Panc1 (cell line): Measurements from ENCODE around the gene THAP12. TPM values are rescaled to one million over a fixed set of nuclear protein-coding genes. Genes with fewer than 3 reads are reported as not detected.

Experiments used
- ATAC-seq: fragments of 200-7000 bp; cut with Tn5 transposase; 2 replicates; pipeline ENCODE4 v1.9.1; 2020; ENCODE audit warnings: mild to moderate bottlenecking, moderate library complexity
- BruUV-seq: library from RNA; stranded (reverse); fragments of 400-500 nt; replicated peaks from 2 replicates; lab custom pipeline; 2021; lab: Mats Ljungman, UMichigan
- CTCF ChIA-PET: fragments of 300-600 bp; sonication (Branson Sonifier 250); formaldehyde crosslinking; loops from one replicate; lab custom pipeline; 2022; ENCODE audit warnings: antibody characterized with exemption; lab: Charles Lee
- POLR2A ChIA-PET: fragments of 300-600 bp; sonication (Branson Sonifier 250); formaldehyde crosslinking; loops from one replicate; lab custom pipeline; 2022; ENCODE audit warnings: antibody characterized with exemption; lab: Charles Lee
- DNase-seq: peaks from one replicate; pipeline ENCODE4 v3.0.0-alpha.2; 2010; ENCODE audit warnings: low read depth, low spot score
- H3K27ac ChIP-seq: 2 replicates; pipeline ENCODE4 v1.5.1; 2011; ENCODE audit warnings: mild to moderate bottlenecking, low read length, inconsistent platforms
- H3K27me3 ChIP-seq: fragments of 200-500 bp; sonication (Bioruptor generic); 2 replicates; pipeline ENCODE4 v1.6.0; 2014; ENCODE audit warnings: low read length, inconsistent platforms; ENCODE audit not compliant: control insufficient read depth, insufficient read depth
- H3K36me3 ChIP-seq: fragments of 200-500 bp; sonication (Bioruptor generic); 2 replicates; pipeline ENCODE4 v1.5.1; 2014; ENCODE audit warnings: inconsistent platforms, mild to moderate bottlenecking, low read length, moderate library complexity; ENCODE audit not compliant: control insufficient read depth, insufficient read depth
- H3K4me1 ChIP-seq: 2 replicates; pipeline ENCODE4 v1.5.1; 2011; ENCODE audit warnings: inconsistent platforms, mild to moderate bottlenecking, low read length, moderate library complexity; ENCODE audit not compliant: control insufficient read depth, insufficient read depth
- H3K4me3 ChIP-seq, 2 experiments: 2 replicates each; pipeline ENCODE4 v1.5.1; 2011 to 2012; ENCODE audit warnings: low read depth in 2 of 2, low read length in 2 of 2, mild to moderate bottlenecking in 2 of 2, inconsistent platforms in 1 of 2, moderate library complexity in 1 of 2
- H3K9me3 ChIP-seq: fragments of 200-500 bp; sonication (Bioruptor generic); 2 replicates; pipeline ENCODE4 v1.5.1; 2014; ENCODE audit warnings: low read depth, mild to moderate bottlenecking, inconsistent platforms, low read length, moderate library complexity; ENCODE audit not compliant: control insufficient read depth, insufficient read depth
- CTCF ChIP-seq: fragments of 450-650 bp; IDR thresholded peaks from 2 replicates; pipeline ENCODE4 v1.5.1; 2017; ENCODE audit warnings: mild to moderate bottlenecking
- POLR2AphosphoS5 ChIP-seq: IDR thresholded peaks from 2 replicates; pipeline ENCODE4 v1.6.1; 2012; ENCODE audit warnings: mild to moderate bottlenecking, low read depth, low read length, moderate library complexity
- REST ChIP-seq, 2 experiments: IDR thresholded peaks; 2 replicates each; pipeline ENCODE4 v1.6.1; 2011 to 2012; ENCODE audit warnings: low read depth in 2 of 2, control low read depth in 1 of 2, low read length in 1 of 2, mild to moderate bottlenecking in 1 of 2, moderate library complexity in 1 of 2; ENCODE audit not compliant: insufficient read depth in 1 of 2
- SIN3A ChIP-seq: IDR thresholded peaks from 2 replicates; pipeline ENCODE4 v1.6.1; 2012; ENCODE audit warnings: low read depth, mild to moderate bottlenecking, low read length, moderate library complexity, borderline replicate concordance; ENCODE audit not compliant: insufficient read depth
- TCF7L2 ChIP-seq: IDR thresholded peaks from 2 replicates; pipeline ENCODE4 v1.6.1; 2011; ENCODE audit warnings: mild to moderate bottlenecking, low read depth, low read length, inconsistent platforms
- in situ Hi-C: cut with HindIII; loops from 2 replicates; pipeline ENCODE4 v1.10.0; 2016; ENCODE audit warnings: low sequenced_read_pairs, low pct_unique_long_range_greater_than_20kb
- intact Hi-C: fragments of 100-400 bp; cut with micrococcal nuclease; formaldehyde crosslinking; loops from one replicate; pipeline ENCODE4 v1.10.0; 2022; ENCODE audit not compliant: unreplicated experiment
- total RNA-seq: library from RNA; stranded (reverse); gene quantifications from one replicate; pipeline ENCODE4 v1.2.1, GENCODE V29; 2021; ENCODE audit not compliant: unreplicated experiment

Gene THAP12
- total RNA-seq, 1 experiment from 2014 or later: 57.3 TPM

GRCh38 chr11:76391811-76392475 is 11.0 kb upstream of the THAP12 start:
- Histone ChIP-seq H3K4me3 (no peak overlapping the region), H3K4me1 (no peaks in the 10 kb centered on the region), H3K27ac (no peak overlapping the region), H3K9me3 (no peaks in the 10 kb centered on the region), H3K36me3 (no peaks in the 10 kb centered on the region), H3K27me3 (no peaks in the 10 kb centered on the region)
- intact Hi-C loops (no loop called here), in situ Hi-C loops (no loop called here)
- ChIA-PET CTCF (no interaction called here), POLR2A (no interaction called here)
- ATAC-seq (no peak), DNase-seq (no peak)
- TF ChIP-seq REST (IDR thresholded peaks at IDR 0.05; ENCODE audit: insufficient read depth in 1 of 2, low read depth in 2 of 2, low read length in 1 of 2) (no peak), TCF7L2 (no peak), SIN3A (no peak), CTCF (no peak), POLR2AphosphoS5 (no peak)
- BruUV-seq: no TSS peak

GRCh38 chr11:76391021-76391420 is 10.1 kb upstream of the THAP12 start:
- no TSS peak for BruUV-seq
- TF ChIP-seq CTCF (no peak), REST (IDR thresholded peaks at IDR 0.05; ENCODE audit: insufficient read depth in 1 of 2, low read depth in 2 of 2, low read length in 1 of 2) (no peak), POLR2AphosphoS5 (no peak), TCF7L2 (no peak), SIN3A (no peak)
- ATAC-seq: no peak
- ChIA-PET CTCF (no interaction called here), POLR2A (no interaction called here)
- Histone ChIP-seq H3K27ac (no peak overlapping the region), H3K36me3 (no peaks in the 10 kb centered on the region), H3K27me3 (no peaks in the 10 kb centered on the region), H3K4me1 (no peaks in the 10 kb centered on the region), H3K9me3 (no peaks in the 10 kb centered on the region), H3K4me3 (no peak overlapping the region)
- no peak for DNase-seq
- in situ Hi-C loops: no loop called here
- intact Hi-C loops: no loop called here
